GM12874 (cell line): ENCODE measurements around the gene CASP4.

ENCODE experiments used
- TF ChIP-seq, protein P1 (sequence below): IDR thresholded peaks from 2 replicates; pipeline ENCODE4 v1.5.1; 2011; ENCODE audit warnings: low read depth, mild to moderate bottlenecking, control low read depth, low read length, moderate library complexity; ENCODE audit not compliant: insufficient read depth

CASP4 gene

GRCh38 chr11:104956528-104956927 is 11.8 kb downstream of the CASP4 start:
- TF ChIP-seq, protein P1, sequence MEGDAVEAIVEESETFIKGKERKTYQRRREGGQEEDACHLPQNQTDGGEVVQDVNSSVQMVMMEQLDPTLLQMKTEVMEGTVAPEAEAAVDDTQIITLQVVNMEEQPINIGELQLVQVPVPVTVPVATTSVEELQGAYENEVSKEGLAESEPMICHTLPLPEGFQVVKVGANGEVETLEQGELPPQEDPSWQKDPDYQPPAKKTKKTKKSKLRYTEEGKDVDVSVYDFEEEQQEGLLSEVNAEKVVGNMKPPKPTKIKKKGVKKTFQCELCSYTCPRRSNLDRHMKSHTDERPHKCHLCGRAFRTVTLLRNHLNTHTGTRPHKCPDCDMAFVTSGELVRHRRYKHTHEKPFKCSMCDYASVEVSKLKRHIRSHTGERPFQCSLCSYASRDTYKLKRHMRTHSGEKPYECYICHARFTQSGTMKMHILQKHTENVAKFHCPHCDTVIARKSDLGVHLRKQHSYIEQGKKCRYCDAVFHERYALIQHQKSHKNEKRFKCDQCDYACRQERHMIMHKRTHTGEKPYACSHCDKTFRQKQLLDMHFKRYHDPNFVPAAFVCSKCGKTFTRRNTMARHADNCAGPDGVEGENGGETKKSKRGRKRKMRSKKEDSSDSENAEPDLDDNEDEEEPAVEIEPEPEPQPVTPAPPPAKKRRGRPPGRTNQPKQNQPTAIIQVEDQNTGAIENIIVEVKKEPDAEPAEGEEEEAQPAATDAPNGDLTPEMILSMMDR = no peak

GRCh38 chr11:104946907-104947306 is 21.5 kb downstream of the CASP4 start:
- TF ChIP-seq, protein P1 = peak; percentile 37; the same call in 1 of the 2 replicates

DNA sequence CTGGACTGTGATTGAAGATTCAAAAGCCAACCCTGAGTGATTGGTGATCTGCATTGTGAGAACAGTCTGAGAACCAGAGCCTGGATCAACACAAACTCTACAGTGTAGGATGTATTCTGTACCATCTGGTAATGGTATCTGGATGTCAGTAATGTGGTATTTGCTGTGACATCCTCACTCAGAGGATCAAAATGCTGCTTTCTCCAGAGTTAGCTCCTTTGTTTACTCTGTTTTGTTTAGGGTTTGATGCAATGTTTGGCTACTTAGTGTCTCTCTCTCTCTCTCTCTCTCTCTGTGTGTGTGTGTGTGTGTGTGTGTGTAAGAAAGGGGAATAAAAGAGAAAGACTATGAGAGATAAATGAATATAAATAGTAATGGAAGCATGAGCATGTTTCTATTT is 24.3 kb downstream of the CASP4 start:
- TF ChIP-seq, protein P1 = no peak

GRCh38 chr11:104943561-104943960 is 24.8 kb downstream of the CASP4 start:
- TF ChIP-seq, protein P1 = no peak

DNA sequence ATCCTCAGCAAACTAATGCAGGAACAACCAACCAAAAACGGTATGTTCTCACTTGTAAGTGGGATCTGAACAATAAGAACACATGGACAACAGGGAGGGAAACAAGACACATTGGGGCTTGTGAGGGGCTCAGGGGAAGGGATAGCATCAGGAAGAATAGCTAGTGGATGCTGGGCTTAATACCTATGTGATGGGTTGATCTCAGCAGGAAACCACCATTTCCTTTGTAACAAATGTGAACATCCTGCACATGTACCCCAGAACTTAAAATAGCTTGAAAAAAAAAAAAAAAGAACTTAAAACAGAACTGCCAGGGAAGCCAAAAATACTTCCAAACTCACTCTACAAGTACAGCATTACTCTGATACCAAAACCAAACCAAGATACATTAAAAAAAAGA is 33.8 kb downstream of the CASP4 start:
- TF ChIP-seq, protein P1 = no peak

DNA sequence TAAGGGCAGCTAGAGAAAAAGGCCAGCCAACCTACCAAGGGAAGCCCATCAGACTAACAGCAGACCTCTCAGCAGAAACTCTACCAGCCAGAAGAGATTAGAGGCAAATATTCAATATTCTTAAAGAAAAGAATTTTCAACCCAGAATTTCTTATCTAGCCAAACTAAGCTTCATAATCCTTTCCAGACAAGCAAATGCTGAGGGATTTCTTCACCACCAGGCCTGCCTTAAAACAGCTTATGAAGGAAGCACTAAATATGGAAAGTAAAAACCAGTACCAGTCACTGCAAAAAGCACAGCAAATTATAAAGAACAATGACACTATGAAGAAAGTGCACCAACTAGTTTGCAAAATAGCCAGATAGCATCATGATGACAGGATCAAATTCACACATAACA is 39.6 kb downstream of the CASP4 start:
- TF ChIP-seq, protein P1 = no peak

DNA sequence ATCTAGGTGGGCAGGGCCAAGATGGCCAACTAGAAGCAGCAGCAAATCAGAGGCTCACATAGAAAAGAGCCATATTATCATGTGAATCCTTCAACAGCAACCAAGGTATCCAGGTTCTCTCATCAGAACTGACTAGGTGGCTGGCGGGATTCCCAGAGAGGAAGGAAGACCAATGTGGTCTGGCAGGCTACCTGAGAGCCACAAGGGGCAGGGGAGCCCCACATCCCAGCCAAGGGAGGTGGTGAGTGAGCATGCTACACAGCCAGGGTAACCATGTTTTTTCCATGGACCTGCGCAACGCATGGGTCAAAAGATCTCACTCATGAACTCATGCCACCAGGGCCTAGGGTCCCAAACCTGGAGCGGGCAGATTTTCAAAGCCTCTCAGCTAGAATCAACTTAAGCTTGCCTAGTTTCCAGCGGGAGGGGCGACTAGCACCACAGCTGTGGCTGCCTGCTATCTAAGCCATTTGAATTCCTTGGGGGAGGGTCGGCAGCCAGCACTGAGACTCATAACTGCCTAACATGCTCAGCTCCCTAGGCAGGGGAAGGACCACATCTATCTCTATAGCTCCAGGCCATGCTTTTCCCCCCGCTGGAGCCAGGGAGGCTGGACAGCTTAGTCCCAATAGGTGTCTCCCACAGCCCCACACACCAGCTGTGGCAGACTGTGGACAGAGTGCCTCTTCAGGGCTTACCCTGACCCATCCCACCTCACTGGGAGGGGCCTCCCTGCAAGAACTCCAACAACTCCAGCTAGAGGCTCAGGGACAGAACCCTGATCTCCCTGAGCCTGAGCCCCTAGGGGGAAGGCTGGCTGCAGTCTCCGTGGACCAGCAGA is 41.4 kb downstream of the CASP4 start:
- TF ChIP-seq, protein P1 = no peak
